GM19351 (cell line): ENCODE data around the gene CD177.
"Not testable (repeated sequence)": the region's sequence is repeated elsewhere in the genome, so short reads cannot be mapped to it uniquely, and the experiment has no call there.

Experiments used
- ATAC-seq: cut with Tn5 transposase; IDR thresholded peaks from one replicate; pipeline ENCODE4 v1.9.1; 2021; ENCODE audit warnings: mild to moderate bottlenecking, moderate library complexity; ENCODE audit not compliant: unreplicated experiment

CD177 gene

GRCh38 chr19:43332058-43332922 is 21.2 kb upstream of the CD177 start:
- no peak for ATAC-seq

GRCh38 chr19:43336508-43336907 is 17.0 kb upstream of the CD177 start:
- not testable (repeated sequence) for ATAC-seq

GRCh38 chr19:43337737-43338136 is 15.7 kb upstream of the CD177 start:
- ATAC-seq: no peak

GRCh38 chr19:43338530-43338929 is 15.0 kb upstream of the CD177 start:
- no peak for ATAC-seq

GRCh38 chr19:43339243-43339930 is 14.1 kb upstream of the CD177 start:
- not testable (repeated sequence) for ATAC-seq

- not testable (repeated sequence) for ATAC-seq
These were observed 13.4 kb upstream of the CD177 start for GRCh38 chr19:43340101-43340500.

- not testable (repeated sequence) for ATAC-seq
These were observed 12.4 kb upstream of the CD177 start for GRCh38 chr19:43341098-43341497.

- not testable (repeated sequence) for ATAC-seq
These were observed 11.4 kb upstream of the CD177 start for GRCh38 chr19:43342104-43342503.

GRCh38 chr19:43344347-43344925 is 9.1 kb upstream of the CD177 start:
- not testable (repeated sequence) for ATAC-seq

GRCh38 chr19:43349813-43350212 is 3.7 kb upstream of the CD177 start:
- ATAC-seq: not testable (repeated sequence)

GRCh38 chr19:43351998-43352746 is 1.3 kb upstream of the CD177 start:
- ATAC-seq: no peak

GRCh38 chr19:43354305-43354627 is 780 bp downstream of the CD177 start:
- no peak for ATAC-seq

- not testable (repeated sequence) for ATAC-seq
These were observed 3.3 kb downstream of the CD177 start for GRCh38 chr19:43356749-43357148.

- no peak for ATAC-seq
These were observed 8.7 kb downstream of the CD177 start for GRCh38 chr19:43362179-43362578.

- no peak for ATAC-seq
These were observed 9.3 kb downstream of the CD177 start for GRCh38 chr19:43362745-43363144.

- ATAC-seq: not testable (repeated sequence)
These were observed 12.2 kb downstream of the CD177 start for GRCh38 chr19:43365677-43366076.

- no peak for ATAC-seq
These were observed 14.3 kb downstream of the CD177 start for GRCh38 chr19:43367822-43368221.

- not testable (repeated sequence) for ATAC-seq
These were observed 15.4 kb downstream of the CD177 start for GRCh38 chr19:43368897-43369296.

- no peak for ATAC-seq
These were observed 18.4 kb downstream of the CD177 start for GRCh38 chr19:43371909-43372308.

GRCh38 chr19:43372462-43372861 is 19.0 kb downstream of the CD177 start:
- ATAC-seq: no peak

GRCh38 chr19:43377624-43378023 is 24.1 kb downstream of the CD177 start:
- ATAC-seq: not testable (repeated sequence)
